Tibial nerve (tissue), 4 donors: ENCODE measurements around the gene PAPOLA.

Experiments used
- CTCF ChIP-seq, 5 experiments: fragments of 200-600 bp in 3 of 5; fragments of 450-650 bp in 2 of 5; sonication (generic) in 3 of 5; IDR thresholded peaks; one replicate each; pipeline ENCODE4 v1.5.1; 2016 to 2019; ENCODE audit warnings: antibody characterized with exemption in 5 of 5, mild to moderate bottlenecking in 3 of 5, moderate library complexity in 2 of 5
- EP300 ChIP-seq, 2 donors: sonication (generic); formaldehyde crosslinking; IDR thresholded peaks; one replicate each; pipeline ENCODE4 v1.6.1; 2017; ENCODE audit warnings: antibody characterized with exemption in 2 of 2, mild to moderate bottlenecking in 1 of 2
- POLR2A ChIP-seq, 2 donors: fragments of 450-650 bp; IDR thresholded peaks; one replicate each; pipeline ENCODE4 v1.6.1; 2017; ENCODE audit warnings: antibody characterized with exemption in 2 of 2, mild to moderate bottlenecking in 2 of 2, moderate library complexity in 2 of 2

GRCh38 chr14:96584907-96585671 is 82.9 kb downstream of the PAPOLA start:
- TF ChIP-seq CTCF (IDR thresholded peaks at IDR 0.05), result no peak
- no peak for TF ChIP-seq POLR2A (IDR thresholded peaks at IDR 0.05)
- no peak for TF ChIP-seq EP300 (IDR thresholded peaks at IDR 0.05)
